BLaER1 (cell line): ENCODE measurements around the gene RPTOR.

Experiments
- H3K27ac ChIP-seq: shearing (Covaris generic); formaldehyde crosslinking; 2 replicates; pipeline ENCODE4 v1.8.1; 2022
- H3K27me3 ChIP-seq: shearing (Covaris generic); formaldehyde crosslinking; 2 replicates; pipeline ENCODE4 v1.8.1; 2022
- H3K36me3 ChIP-seq: shearing (Covaris generic); formaldehyde crosslinking; 2 replicates; pipeline ENCODE4 v1.8.1; 2022
- H3K4me1 ChIP-seq: shearing (Covaris generic); formaldehyde crosslinking; 2 replicates; pipeline ENCODE4 v1.8.1; 2022
- H3K4me2 ChIP-seq: shearing (Covaris generic); formaldehyde crosslinking; 2 replicates; pipeline ENCODE4 v1.8.1; 2022
- H3K4me3 ChIP-seq: shearing (Covaris generic); formaldehyde crosslinking; 2 replicates; pipeline ENCODE4 v1.8.1; 2022
- H3K9ac ChIP-seq: shearing (Covaris generic); formaldehyde crosslinking; 2 replicates; pipeline ENCODE4 v1.8.1; 2022
- H3K9me3 ChIP-seq: shearing (Covaris generic); formaldehyde crosslinking; 2 replicates; pipeline ENCODE4 v1.8.1; 2022
- H4K20me1 ChIP-seq: shearing (Covaris generic); formaldehyde crosslinking; 2 replicates; pipeline ENCODE4 v1.8.1; 2022
- Cebpa-rat ChIP-seq: shearing (Covaris generic); IDR thresholded peaks from 2 replicates; pipeline ENCODE4 v1.8.1; 2022

Gene RPTOR

DNA sequence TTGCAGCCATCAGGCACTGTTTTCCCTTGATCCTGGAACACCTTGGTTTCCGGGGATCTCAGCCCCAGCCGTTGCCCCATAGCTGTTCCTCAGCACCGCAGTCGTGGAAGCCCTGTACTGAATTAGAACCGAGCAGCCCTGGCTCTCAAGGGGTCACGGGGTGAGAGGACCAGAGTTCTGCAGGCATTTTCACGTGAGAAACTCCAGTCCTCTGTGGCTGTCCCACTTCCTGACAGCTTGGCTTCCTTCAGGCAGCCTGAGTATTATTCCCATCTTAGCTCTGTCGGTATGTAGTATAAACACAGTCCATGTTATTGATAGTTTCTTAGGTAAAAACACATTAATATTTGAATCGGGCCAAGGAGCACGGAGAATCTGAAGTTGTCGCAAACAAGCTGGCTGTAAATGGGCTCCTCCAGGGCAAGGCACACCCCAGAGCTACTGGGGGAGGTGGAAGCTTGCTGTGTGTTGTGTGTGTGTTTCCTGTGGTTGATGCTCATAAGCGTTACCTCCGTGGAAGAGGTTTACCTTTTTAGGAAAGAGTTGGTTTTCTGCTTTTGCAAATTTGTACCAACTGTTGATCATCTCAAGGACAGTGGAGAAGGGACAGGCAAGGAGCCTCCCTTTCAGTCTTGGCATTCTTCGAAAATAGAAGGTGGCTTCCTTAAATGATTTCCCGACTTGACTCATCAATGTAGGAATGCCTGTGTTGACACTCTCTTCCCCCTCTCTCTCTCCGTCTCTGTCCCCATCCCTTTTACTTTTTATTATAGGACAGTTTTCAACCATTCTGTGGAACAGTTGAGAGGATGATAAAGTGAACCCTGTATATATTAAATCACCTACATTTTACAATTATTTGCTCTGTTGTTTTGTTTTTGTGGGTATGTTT is 238.1 kb downstream of the RPTOR start:
- Histone ChIP-seq H3K9me3 (0 out of 2 replicates have a peak, but pooled peaks cover 10% of the 10 kb centered on the region), H3K36me3 (peaks cover 20% of the 10 kb centered on the region), H3K4me1 (peaks cover 23% of the 10 kb centered on the region), H3K27me3 (no peaks in the 10 kb centered on the region), H3K4me2 (no peak overlapping the region; the same call in 1 of the 2 replicates), H3K27ac (no peak overlapping the region), H3K4me3 (no peak overlapping the region), H4K20me1 (peaks cover 90% of the 10 kb centered on the region), H3K9ac (no peak overlapping the region)
- TF ChIP-seq Cebpa-rat = no peak

DNA sequence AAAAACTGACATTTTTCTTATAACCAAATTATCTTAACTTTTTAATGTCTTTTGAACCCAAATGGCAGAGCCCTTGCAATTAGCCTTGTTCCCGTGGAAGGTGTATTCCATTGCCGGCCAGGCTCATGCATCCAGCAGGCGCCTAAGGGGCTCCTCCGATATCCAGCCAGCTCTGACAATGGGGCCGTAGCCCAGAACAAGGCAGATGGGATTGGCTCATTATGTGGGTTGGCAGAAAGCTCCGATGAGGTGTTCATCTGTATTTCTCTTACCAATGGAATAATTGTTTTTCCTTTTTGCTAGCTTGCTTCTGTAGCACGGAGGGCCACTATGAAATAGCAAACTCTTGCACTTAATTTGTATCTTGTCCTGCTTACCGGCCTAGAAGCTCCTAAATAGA is 238.8 kb downstream of the RPTOR start:
- Histone ChIP-seq H3K9ac (no peak overlapping the region), H3K27ac (no peak overlapping the region), H4K20me1 (peaks cover 89% of the 10 kb centered on the region), H3K4me3 (no peak overlapping the region), H3K4me1 (peaks cover 25% of the 10 kb centered on the region), H3K27me3 (no peaks in the 10 kb centered on the region), H3K36me3 (peaks cover 19% of the 10 kb centered on the region), H3K9me3 (0 out of 2 replicates have a peak, but pooled peaks cover 15% of the 10 kb centered on the region), H3K4me2 (no peak overlapping the region)
- no peak for TF ChIP-seq Cebpa-rat

DNA sequence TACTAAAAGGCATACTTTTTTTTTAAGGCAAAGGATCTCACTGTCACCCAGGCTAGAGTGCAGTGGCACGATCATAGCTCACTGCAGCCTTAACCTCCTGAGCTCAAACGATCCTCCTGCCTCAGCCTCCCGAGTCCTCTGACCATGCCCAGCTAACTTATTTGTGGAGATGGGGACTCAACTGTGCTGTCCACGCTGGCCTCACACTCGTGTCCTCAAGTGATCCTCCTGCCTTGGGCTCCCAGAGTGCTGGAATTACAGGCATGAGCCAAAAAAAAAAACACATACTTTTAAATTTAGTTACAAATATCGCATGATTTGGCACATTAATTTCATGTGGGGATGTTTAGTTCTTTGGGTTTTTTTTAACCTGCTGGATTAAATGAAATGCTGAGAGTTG is 239.3 kb downstream of the RPTOR start:
- Histone ChIP-seq H3K4me3 (no peak overlapping the region), H4K20me1 (peaks cover 89% of the 10 kb centered on the region), H3K4me1 (peaks cover 30% of the 10 kb centered on the region), H3K27me3 (no peaks in the 10 kb centered on the region), H3K27ac (no peak overlapping the region), H3K9ac (no peak overlapping the region), H3K36me3 (peaks cover 14% of the 10 kb centered on the region), H3K9me3 (0 out of 2 replicates have a peak, but pooled peaks cover 15% of the 10 kb centered on the region), H3K4me2 (no peak overlapping the region)
- TF ChIP-seq Cebpa-rat = no peak

DNA sequence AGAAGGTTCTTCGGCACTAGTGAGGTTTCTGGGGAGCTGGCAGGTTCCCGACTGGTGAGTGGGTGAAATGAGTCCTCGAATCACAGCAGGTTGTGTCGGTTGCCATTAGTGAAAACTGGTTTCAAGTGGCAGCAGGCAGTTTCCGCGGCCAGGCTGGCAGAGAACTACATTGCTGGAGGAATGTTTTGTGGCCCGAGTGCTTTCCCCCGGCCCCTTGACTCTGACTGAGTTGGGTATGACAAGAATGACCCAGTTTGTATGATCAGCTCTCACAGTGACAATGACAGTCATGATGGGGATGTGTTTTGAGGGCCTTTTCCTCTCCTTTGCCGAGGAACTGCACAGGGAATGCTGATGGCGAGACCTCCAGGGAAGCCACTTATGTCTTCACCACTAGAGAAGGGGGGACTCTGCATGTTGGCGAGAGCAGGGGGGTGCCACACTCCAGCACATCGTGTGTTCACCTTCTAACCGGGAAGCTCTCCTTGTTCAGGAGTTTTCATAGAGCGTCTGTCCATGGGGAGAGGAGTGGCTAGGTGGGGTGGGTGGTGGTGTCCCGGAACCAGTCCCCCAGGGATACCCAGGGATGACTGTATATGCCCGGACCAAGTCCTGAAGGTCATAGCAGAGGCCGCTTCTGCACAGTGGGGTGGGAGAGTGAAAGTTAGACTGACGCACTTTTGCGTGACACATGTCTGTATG is 241.0 kb downstream of the RPTOR start:
- 0 out of 2 replicates have a peak, but pooled peaks cover 15% of the 10 kb centered on the region for H3K9me3 ChIP-seq
- no peaks in the 10 kb centered on the region for H3K36me3 ChIP-seq
- H3K4me2 ChIP-seq = no peak overlapping the region
- H3K4me3 ChIP-seq = no peak overlapping the region
- no peak overlapping the region for H3K9ac ChIP-seq
- peaks cover 39% of the 10 kb centered on the region for H3K4me1 ChIP-seq
- TF ChIP-seq Cebpa-rat = no peak
- H4K20me1 ChIP-seq = peaks cover 89% of the 10 kb centered on the region
- H3K27ac ChIP-seq = no peak overlapping the region
- no peaks in the 10 kb centered on the region for H3K27me3 ChIP-seq

DNA sequence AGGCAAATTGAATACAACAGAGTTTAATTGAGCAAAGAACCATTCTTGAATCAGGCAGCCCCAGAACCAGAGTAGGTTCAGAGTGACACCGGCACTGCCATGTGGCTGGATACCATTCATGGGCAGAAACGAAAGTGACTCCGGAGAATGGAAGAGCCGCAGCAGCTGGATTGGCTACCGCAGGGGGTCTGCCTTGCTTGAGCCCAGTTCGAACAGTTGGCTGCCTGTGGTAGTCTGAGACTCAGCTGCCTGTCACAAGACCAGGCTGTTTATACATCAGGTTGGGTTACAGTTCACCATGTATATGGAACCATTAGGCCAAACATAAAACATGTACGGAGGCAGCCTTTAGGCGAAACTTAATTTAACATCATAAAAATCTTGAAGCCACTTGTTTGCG is 241.8 kb downstream of the RPTOR start:
- Histone ChIP-seq H3K27ac (no peak overlapping the region), H3K4me2 (no peak overlapping the region), H3K4me3 (no peak overlapping the region), H3K9ac (no peak overlapping the region), H4K20me1 (peaks cover 89% of the 10 kb centered on the region), H3K4me1 (peaks cover 39% of the 10 kb centered on the region), H3K36me3 (no peaks in the 10 kb centered on the region), H3K9me3 (0 out of 2 replicates have a peak, but pooled peaks cover 15% of the 10 kb centered on the region), H3K27me3 (no peaks in the 10 kb centered on the region)
- no peak for TF ChIP-seq Cebpa-rat

DNA sequence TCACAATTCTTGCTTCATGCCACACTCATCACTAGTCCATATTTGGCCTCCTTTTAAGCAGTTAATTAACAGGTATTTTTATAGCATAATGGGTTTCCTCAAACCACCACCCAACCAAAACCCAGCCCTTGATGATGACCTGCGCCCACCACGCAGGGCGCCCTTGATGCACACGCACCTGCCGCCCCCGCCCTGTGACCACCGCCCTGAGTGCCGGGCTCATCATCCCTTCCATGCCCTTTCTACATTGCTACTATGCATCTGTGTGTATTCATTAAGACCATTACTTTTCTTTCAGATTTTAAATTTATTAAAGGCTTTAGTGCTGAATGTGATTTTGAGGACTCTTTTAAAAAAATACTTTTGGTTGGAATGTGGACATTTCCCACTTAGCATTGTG is 242.2 kb downstream of the RPTOR start:
- Histone ChIP-seq H3K9ac (no peak overlapping the region), H3K9me3 (0 out of 2 replicates have a peak, but pooled peaks cover 15% of the 10 kb centered on the region), H3K4me1 (peaks cover 44% of the 10 kb centered on the region), H3K27me3 (no peaks in the 10 kb centered on the region), H3K27ac (no peak overlapping the region), H3K36me3 (peaks cover 3% of the 10 kb centered on the region; the same call in 1 of the 2 replicates), H3K4me2 (no peak overlapping the region), H4K20me1 (peaks cover 89% of the 10 kb centered on the region), H3K4me3 (no peak overlapping the region)
- no peak for TF ChIP-seq Cebpa-rat

DNA sequence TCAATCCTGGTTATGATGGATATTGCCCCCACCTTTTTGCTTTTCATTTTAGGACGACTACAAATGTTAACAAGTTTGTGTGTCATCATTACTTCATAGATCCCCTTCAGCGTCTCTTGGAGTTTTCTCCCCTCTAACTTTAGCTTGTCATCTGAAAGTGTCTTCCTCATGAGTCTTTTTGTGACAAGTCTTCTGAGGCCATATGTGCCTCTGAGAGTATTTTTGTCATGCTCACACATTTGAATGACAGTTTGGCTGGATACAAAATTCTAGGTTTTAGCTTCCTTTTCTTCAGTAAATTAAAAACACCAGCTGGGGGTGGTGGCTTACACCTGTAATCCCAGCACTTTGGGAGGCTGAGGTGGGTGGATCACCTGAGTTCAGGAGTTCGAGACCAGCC is 243.2 kb downstream of the RPTOR start:
- no peak for TF ChIP-seq Cebpa-rat
- 0 out of 2 replicates have a peak, but pooled peaks cover 15% of the 10 kb centered on the region for H3K9me3 ChIP-seq
- no peak overlapping the region for H3K4me2 ChIP-seq
- H3K27me3 ChIP-seq = no peaks in the 10 kb centered on the region
- peaks cover 87% of the 10 kb centered on the region for H4K20me1 ChIP-seq
- H3K9ac ChIP-seq = no peak overlapping the region
- peaks cover 39% of the 10 kb centered on the region for H3K4me1 ChIP-seq
- no peak overlapping the region for H3K27ac ChIP-seq
- H3K4me3 ChIP-seq = no peak overlapping the region
- peaks cover 11% of the 10 kb centered on the region; the same call in 1 of the 2 replicates for H3K36me3 ChIP-seq

DNA sequence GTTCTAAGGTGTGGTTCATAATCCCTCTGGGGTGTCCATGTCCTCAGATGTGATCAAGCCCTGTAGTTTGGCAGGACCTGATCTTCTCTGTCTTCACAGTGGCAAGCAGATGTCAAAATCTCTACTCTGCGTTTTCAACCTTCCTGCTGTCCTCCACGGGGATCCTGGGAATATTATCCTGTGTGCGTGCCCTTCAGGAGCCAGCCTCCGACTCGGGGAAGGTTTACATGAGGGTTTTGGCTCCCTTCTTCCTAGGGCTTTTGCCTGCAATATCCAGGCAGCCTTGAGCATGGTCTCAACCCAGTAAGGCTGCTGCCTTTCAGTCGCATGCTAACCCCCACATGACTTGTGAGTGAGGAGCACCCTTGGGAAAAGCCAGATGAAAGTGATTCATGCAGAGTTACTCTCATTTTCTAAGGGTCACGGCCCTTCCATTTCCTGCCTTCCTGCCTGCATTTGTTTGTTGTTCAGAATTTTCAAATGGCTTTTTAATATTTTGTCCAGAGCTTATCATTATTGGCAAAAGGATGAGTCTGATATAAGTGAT is 244.8 kb downstream of the RPTOR start:
- H3K9ac ChIP-seq = no peak overlapping the region
- peaks cover 38% of the 10 kb centered on the region for H3K4me1 ChIP-seq

DNA sequence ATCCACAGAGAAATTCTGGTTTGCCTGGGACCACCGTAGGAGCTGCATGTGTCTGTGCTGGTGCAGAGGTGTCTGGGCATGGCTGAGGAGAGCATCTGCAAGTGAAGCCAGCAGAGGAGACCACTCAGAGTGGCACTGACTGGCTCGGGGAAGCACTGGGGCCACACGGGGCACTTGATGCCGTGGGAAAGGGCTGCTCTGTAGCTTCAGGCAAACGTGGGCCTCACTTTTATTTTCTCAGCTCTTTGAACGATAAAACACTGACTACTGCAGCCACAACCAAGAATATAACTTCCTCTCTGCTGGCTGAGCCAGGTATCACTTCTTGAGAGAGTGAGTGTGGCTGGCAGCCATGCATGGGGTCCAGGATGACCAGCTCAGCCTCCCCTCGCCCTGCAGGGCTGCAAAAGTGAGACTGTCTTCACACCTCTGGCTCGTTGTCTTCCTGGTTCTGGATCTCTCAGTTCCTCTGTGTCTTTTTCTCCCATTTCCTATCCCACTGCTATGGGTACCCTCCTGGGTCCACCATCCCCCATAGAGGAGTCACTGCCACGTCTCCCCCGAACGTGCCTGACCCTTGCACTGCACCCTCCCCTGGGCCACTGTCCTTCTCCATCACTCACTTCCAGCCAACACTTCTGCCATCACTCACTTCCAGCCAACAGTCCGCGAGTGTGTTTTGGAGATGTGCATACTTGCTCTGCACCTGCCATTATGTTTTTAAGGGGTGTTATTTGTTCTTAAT is 245.6 kb downstream of the RPTOR start:
- Histone ChIP-seq H3K4me2 (peak overlapping the region; percentile 81), H3K9me3 (0 out of 2 replicates have a peak, but pooled peaks cover 15% of the 10 kb centered on the region), H4K20me1 (peaks cover 84% of the 10 kb centered on the region), H3K9ac (no peak overlapping the region), H3K27ac (no peak overlapping the region), H3K4me1 (peaks cover 38% of the 10 kb centered on the region), H3K27me3 (no peaks in the 10 kb centered on the region), H3K36me3 (peaks cover 27% of the 10 kb centered on the region), H3K4me3 (no peak overlapping the region)
- no peak for TF ChIP-seq Cebpa-rat

More for the DNA sequence above, 244.8 kb downstream of the RPTOR start:
- Histone ChIP-seq H3K36me3 (peaks cover 21% of the 10 kb centered on the region), H3K4me2 (peak overlapping the region; percentile 81), H4K20me1 (peaks cover 84% of the 10 kb centered on the region), H3K27me3 (no peaks in the 10 kb centered on the region), H3K4me3 (no peak overlapping the region), H3K9me3 (0 out of 2 replicates have a peak, but pooled peaks cover 15% of the 10 kb centered on the region), H3K27ac (no peak overlapping the region)
- TF ChIP-seq Cebpa-rat = no peak
